ENCODE results near the gene TFAM.
A peak's percentile ranks its signal among the peaks of the same experiment; 100 is the strongest.

TFAM gene

GRCh38 chr10:58433066-58433465 lies 47.9 kb downstream of the TFAM start:
- DNase-seq (ENCODE audit: low read depth, low spot score) = no peak

DNA sequence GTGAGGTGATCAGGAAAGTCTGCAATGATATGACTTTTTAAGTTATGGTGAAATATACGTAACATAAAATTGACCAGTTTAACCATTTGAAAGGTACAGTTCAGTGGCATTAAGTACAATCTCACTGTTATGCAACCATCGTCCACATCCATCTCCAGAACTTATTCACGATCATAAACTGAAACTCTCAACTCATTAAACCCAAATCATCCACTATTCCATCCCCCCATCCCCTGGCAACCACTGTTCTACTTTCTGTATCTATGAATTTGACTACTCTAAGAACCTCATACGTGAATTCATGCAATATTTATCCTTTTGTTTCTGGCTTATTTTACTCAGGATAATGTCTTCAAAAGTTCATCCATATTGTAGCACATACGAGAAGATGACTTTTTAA lies 48.4 kb downstream of the TFAM start:
- DNase-seq (ENCODE audit: low read depth, low spot score) = no peak

- DNase-seq (ENCODE audit: low read depth, low spot score) = peak; percentile 98
Measured at GRCh38 chr10:58435297-58435985, 50.2 kb downstream of the TFAM start.

DNA sequence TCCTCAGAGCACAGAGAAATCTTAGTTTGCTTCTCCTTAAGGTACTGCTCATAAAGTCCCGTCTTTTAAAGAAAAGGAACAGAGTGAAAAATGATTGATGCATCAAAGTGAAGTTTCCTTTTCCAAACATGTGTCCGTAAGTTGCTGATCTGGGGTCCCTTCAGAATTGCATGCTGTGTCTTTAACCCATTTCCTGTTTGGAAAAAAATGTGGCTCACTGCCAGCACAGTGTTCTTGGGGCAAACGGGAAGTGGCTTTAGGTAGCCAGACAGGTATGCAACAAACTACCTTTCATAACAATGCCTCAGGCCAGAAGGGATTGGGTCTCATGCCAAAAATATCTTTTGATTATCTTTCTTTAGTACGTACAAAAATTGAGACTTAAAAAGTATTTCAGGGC lies 50.9 kb downstream of the TFAM start:
- peak; percentile 69 for DNase-seq (ENCODE audit: low read depth, low spot score)

- peak; percentile 76 for DNase-seq (ENCODE audit: low read depth, low spot score)
Measured at GRCh38 chr10:58438340-58438871, 53.2 kb downstream of the TFAM start.

DNA sequence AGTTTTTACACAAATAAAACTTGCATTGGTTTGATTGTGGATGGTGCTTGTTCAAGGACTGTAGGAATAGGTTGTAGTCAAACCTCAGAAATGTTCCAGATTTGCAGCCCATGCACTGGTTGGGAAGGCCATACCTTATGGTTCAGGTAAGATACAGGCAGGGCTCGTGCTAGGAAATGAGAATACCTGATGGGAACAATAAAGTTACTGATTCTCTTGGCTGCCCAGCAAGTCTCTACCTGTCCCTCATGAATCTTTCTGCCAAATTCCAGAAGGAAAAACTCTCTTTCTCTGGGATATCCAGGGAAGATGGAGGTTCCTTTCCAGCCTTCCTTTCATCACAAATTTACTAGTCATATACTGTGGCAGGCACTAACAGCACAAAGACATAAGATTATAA lies 53.8 kb downstream of the TFAM start:
- DNase-seq (ENCODE audit: low read depth, low spot score) = no peak

- DNase-seq (ENCODE audit: low read depth, low spot score) = no peak
Measured at GRCh38 chr10:58439632-58440364, 54.6 kb downstream of the TFAM start.

GRCh38 chr10:58440484-58440883 lies 55.3 kb downstream of the TFAM start:
- DNase-seq (ENCODE audit: low read depth, low spot score) = no peak

DNA sequence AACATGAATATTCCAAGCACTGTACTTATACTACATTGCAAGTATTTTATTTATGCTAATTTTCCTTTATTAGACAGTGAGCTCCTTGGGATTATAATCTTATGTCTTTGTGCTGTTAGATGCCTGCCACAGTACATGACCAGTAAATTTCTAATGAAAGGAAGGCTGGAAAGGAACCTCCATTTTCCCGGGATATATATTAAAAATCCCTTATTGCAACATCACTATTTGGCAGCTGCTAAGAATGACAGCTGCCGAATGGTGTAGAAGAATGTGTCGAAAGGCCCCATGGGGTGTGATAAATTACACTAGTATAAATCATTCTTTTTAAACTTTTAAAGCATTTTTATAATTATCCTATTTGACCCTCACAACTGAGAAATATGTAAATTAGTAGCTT lies 59.1 kb downstream of the TFAM start:
- no peak for DNase-seq (ENCODE audit: low read depth, low spot score)

DNA sequence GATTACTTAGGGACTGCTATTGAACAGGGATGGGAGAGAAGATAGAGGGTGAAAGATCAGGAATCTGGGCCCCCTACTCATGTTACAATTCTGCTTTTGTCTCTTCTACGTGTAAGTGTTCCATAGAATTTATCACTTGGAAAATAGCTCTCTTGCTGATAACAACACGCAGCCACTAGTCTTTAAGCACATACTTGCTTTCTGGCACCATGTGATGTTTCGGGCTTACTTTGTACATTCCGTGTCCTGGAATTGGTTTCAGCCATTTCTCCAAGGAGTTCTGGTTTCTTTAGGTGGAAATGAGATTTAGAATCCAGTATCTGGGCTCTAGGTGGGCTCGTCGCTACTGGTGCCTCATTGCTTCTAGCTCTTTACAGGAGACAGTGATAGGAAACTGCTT lies 59.7 kb downstream of the TFAM start:
- DNase-seq (ENCODE audit: low read depth, low spot score) = no peak

- no peak for DNase-seq (ENCODE audit: low read depth, low spot score)
Measured at GRCh38 chr10:58448121-58448935, 63.1 kb downstream of the TFAM start.
